Brain pericyte (primary cell): ENCODE data around the gene HELZ2.

Source experiments
- DNase-seq: peaks from one replicate; pipeline ENCODE4 v3.0.0-alpha.2; 2012; ENCODE audit warnings: low read depth, low spot score

The HELZ2 gene

DNA sequence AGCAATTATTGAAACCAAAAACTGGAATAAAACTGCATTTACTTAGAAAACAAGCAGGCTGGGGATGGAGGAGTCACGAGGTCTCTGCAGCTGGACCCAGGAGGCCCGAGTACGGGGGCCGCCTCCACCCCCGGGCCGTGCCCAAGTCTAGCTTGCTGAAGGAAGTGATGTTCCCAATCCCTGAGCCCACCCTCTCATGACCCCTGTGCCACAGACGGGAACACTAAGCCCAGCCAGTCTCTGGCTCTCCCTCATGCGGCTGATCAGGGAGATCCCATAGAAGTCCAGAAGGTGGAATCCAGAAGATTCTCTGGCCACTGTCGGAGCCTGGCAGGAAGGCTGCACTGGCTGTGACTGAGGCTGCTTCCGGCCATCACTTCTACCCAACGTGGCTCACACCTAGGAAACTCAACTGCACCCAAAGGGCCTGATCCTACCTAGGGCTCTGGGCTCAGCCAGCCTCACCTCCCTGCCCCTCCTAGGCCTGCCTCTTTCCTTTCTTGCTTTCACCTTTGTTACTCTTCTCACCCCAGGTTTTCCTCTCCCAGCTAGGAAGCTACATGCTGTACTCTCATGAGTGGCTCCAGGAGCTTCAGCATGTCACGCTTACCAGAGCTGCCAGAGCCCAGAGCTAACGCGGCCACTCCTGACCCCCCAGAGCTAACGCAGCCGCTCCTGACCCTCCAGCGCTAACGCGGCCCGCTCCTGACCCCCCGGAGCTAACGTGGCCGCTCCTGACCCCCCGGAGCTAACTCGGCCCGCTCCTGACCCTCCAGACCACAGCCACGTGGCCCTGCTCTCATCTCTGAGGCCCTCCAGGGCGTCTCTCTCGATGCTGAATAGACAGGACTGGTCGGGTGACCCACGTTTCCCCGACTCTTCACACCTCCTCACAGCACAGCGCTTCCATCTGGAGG is 24.7 kb upstream of the HELZ2 start:
- DNase-seq = no peak

DNA sequence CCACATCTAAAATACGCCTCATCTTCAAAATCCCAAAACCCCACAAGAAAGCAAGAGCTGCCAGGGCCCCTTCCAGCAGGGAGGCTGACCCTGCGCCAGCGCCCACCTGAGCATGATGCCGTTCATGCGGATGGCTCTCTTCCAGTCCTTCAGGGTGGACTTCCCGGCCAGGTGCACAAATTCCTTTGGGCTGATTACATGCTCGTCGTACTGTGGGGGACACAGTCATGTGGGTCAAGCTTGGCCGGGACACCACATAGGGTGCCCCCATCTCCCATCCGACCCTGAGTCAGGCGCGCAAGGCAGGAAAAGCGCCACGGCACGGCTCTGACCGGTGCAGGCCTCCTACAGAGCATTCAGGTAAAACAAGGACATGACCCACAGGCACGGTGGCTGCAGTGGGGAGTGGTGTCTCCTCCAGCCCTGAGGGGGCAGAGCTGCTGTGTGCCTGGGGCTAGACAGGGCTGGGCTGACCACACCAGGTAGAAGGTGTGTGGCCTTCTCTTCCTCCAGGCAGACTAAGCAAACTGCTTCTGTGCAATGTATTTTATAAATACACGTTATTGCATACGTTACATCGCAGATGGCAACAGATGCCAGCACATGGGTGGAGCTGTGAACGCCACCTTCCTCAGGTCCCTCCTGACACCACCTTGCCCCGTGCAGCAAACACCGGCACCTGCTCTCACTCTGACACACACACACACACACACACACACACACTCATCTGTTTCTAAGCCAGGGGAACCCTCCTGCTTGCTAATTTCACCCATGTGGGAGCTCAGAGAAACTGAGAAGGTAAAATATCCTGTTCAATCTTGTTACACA is 23.8 kb upstream of the HELZ2 start:
- no peak for DNase-seq

DNA sequence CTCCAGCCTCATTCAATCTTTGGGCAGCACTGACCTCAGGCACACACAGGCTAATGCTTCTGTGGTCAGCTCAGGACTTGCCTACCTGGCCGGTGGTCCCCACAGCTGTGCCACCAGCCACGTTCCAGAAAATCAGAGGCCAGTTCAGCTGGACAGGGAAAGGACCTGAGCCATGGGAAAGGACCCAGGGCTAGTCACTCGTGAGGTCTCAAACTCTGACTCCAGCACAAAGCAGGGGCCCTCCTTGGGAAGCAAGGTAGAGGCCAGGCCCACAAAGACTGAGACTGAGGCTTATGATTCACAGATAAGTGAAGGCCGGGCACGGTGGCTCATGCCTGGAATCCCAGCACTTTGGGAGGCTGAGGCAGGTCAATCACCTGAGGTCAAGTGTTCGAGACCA is 22.4 kb upstream of the HELZ2 start:
- DNase-seq = no peak

DNA sequence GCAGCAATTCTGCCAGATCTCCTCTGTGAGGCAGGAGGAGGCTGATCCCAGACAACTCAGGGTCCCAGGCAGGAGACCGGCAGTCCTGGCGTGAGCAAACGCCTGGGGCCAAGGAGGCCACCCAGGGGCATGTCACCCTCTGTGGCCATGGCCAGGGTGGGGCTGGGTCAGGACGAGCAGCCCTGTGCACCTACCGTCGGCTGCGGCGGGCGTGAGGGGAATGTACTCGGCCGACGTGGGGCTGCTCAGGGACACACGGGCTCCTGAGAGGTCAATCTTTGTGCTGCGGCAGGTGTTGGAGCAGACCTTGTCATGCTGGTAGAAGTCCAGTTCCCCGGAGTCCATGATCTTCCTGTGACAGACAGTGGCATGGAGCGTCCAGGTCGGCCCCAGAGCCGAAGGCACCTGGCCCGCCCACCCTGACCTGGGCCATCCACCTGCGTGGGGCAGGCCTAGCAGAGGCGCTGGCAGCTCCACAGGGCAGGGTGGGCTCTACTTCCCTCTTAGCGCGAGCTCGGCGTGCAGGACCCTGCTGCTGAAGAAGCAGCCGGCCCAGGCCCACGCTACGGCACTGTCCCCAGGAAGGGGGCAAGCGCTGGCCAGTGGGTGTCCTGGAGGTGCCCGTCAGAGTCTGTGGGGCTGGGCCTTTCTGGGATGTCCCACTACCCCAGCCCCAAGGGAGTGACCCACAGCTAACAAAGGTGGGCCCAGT is 21.5 kb upstream of the HELZ2 start:
- no peak for DNase-seq

DNA sequence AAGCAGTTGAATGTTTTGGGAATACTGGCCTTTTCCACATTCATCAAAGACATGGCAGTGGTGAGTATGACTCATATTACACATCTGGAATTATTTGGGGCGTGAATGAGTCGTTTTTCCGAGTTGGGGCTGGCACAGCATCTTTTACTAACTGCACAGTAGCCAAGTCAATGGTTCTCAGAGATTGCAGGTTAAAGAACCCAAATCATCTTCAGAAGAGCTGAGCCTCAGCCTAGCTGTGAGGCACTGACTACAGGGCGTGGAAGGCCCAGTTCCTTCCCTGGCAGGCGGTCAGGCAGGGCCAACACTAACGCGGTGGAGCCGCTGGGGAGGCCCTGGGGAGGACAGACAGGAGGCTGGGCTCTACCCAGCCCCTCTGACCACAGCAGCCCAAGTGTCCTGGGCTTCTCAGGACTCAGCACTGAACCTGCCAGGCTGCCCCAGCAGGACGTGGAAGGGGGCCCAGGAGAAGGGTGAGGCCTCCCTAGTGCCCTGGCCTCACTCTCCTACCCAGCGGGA is 20.1 kb upstream of the HELZ2 start:
- peak; percentile 46 for DNase-seq

DNA sequence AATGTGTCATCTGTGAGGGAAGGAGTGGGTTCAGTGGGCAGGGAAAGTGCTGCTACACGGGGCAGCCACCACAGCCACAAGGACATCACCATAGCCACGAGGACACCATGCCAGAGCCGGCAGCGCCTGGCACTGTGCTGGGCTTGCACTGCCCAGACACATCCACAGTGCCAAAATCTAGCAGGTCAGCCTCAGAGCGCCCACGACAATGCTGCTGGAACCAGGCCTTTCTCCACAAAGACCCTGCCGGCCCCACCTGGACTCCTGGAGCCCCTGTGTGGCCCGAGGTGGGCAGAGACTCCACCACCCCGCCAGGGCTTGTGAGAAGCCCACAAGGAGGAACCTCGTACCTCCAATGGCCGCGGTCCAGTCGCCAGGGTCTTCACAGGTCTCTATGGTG is 18.6 kb upstream of the HELZ2 start:
- DNase-seq = no peak

DNA sequence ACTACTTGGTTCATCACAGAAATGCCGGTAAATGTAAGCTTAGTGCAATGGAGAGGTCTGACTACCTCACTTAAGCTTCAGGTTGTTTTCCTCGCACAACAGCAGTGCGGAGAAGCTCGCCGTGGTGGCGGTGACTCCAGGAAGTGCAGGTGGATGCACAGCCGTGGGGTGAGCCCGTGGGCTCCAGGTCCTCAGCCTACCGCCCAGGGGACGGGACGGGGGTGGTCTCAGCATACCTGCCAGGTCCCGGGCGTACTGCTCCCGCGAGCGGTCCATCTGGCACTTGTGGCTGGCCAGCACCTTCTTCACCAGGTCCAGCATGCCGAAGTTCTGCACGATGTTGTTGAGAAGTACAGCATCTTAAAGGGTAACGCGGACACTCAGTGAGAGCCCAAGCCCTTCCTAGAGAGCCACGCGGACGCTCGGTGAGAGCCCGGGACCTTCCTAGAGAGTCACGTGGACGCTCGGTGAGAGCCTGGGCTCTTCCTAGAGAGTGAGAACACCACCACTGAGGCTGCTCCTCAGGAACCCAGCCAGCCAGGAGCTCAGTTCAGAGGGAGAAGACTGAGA is 17.8 kb upstream of the HELZ2 start:
- DNase-seq = no peak

DNA sequence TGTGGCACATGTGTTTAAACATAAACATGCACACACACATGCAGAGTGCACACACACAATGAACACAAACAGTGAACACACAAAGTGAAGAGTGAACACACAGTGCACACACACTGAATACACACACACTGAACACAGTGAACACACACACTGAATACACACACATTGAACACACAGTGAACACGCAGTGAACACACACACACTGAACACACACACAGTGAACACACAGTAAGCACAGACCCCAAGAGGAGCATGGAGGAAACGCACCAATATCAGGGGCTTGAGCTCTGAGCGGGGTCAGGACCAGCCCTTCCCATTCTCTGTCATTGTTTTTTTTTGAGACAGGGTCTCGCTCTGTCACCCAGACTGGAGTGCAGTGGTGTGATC is 17.1 kb upstream of the HELZ2 start:
- DNase-seq = no peak

DNA sequence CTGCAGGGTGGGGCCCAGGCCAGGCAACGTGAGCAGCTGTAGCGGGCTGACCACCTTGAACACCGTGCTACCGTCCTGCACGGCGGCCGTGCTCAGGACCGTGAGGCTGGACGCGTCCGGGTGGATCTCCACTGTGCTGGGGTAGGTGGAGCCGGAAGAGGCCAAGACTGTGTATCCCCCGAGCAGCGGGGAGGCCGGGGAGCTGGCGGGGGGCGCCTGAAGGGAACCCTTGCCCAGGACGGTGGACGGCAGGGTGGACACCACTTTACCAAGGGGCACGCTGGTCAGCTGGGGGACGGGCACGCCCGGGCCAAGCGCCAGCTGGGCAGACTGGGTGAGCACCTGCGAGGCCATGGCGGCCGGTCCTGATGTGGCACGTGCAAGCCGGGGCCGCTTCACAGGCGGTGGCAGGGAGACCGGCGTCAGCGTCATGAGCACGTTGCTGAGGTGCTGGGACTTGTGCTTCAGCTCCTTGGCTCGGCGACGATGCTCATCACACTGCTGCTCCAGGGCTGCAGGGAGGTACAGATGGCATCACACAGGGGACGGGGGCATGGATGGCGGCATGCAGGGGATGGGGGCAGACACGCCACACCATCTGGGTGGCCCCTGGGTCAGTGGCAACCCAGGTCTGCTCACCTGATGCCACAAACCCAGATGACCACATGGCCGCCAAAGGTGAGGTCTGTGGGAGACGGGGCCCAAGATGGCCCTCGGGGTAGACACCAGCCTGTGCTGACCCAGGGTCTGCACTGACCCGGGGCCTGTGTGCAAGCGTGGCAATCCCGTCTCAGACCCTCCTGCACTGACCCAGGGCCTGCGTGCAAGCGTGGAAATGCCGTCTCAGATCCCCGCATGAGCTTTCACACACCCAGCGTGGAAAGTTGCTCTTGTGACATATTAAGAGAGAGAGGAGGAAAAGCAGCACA is 16.4 kb upstream of the HELZ2 start:
- no peak for DNase-seq

DNA sequence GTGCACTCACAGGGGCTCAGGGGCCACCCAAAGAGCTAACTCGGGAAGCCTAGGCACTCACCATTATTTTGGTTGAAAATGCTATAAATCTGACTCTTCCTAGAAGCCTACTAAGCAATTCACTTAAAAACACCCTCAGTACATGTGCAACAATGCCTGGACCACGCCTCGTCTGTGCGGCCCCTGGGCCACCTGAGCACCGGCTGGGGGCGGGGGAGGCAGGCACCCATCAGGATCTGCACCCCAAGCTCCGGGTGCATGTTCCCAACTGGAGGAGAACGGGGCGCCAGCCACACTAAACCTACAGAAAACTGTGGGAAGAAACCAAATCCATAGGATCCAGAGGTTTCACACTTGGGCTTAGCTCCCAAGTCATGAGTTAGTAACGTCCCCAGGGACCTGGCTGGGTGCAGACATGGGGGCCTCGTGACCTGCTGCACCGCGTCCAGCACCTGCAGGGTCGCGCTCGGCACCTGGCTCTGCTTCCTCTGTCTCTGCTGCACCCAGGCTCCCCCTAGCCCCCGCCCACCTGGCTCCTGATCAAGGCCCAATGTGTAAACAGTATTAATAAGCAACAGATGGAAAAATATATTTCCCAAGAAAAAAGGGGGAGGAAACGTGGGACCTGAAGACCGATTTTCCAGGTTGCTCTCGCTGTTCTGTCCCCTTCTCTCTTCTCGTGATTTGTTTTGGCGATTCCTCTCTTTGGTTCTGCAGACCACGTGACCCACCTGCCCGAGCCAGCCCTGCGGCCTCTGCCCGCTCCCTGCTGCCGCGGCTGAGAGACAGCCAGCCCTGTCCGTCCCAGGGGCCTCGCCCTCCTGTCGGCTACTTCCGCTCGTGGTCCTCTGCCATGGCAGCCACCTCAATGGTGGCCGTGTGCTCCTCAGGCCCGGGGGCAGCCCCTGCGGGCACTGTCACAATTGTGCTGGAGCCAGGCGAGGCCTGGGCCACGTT is 15.5 kb upstream of the HELZ2 start:
- DNase-seq = no peak

DNA sequence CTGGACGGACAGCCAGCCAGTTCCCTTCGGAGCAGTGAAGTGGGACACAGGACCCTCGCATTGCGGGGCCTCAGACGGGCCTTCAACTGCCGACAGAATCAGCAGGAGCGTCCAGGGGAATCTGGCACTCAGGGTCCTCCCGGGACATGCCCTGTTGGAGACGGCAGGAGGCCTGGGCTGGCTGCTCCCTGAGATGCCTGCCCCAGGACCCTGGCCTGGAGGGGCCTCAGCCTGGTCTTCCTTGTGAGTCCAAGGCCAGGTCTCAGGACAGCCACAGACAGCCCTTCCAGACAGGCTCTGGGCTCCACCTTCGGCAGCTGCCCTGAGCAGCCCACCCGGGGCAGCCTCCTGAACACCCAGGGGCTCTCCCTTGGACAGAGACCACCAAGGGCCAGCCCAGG is 14.6 kb upstream of the HELZ2 start:
- DNase-seq = no peak

DNA sequence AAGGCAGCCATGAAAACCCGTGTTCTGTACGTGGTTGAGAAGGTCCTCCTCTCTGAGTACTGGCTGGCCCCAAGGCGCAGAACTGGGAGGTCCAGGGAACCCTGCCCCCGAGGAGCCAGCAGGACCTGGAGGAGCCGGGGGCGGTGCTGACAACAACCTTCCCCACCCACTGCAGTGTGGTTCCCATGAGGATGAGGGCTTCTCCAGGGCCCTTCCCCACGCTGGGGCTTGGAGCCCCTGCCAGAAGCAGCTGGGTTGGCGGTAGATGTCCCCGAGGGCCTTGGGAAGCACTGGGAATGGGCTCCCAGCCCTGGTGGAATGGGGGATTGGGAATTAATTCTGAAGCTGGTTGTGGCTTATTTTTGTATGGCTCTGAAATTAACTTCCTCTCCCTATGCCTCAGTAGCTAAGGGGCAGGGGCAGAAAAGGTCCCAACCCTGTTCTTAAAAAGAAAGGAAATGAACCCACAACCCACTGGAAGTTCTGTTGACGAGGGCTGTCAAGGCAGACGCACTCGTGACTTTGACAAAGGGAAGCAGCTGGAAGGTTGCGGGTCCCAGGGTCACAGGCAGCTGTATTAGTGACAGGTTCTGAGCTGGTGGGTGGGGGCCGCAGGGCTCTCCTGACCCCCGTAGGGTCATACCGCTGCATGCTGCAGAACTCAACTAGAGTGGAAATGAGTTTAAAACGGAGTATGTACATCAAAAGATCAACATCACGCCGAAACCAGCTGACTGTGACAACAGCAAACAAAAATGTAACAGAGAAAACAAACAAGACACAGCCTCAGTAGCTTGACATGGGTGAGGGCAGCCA is 13.9 kb upstream of the HELZ2 start:
- no peak for DNase-seq

DNA sequence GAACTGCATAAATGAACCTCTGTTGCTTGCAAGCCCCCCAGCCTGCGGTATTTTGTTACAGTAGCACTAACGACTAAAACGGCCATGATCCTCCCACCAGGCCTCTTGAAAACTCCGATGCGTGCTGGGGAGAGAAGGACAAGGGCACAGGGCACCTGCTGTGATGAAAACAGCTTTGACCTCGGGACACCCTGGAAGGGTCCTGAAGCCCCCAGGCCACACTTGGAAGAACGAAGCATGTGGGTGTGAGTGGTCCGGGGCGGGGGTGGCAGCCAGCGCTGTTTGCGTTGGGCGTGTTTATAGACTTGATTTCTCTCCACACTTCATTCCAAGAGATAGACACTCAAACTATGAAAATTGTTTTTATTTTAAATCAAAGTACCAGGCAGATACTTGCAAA is 13.2 kb upstream of the HELZ2 start:
- no peak for DNase-seq

DNA sequence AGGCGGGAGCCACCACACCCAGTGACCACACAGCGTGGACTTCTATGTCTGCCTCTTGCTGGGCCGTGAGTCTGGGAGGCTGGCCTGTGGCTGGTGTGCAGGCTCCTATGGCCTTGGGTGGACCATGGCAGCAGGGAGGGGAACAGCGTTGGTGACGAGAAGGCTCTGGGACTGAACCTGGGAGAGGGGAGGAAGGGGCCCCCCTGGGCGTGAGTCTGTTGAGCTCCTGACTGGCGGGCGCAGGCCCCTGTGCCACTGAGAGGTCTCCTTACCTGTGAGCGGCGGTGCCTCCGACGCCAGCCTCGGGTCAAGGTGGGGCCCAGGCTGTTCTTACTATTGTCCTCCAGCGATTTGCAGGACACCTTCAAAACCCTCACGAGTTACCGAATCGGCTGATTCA is 12.8 kb upstream of the HELZ2 start:
- no peak for DNase-seq

DNA sequence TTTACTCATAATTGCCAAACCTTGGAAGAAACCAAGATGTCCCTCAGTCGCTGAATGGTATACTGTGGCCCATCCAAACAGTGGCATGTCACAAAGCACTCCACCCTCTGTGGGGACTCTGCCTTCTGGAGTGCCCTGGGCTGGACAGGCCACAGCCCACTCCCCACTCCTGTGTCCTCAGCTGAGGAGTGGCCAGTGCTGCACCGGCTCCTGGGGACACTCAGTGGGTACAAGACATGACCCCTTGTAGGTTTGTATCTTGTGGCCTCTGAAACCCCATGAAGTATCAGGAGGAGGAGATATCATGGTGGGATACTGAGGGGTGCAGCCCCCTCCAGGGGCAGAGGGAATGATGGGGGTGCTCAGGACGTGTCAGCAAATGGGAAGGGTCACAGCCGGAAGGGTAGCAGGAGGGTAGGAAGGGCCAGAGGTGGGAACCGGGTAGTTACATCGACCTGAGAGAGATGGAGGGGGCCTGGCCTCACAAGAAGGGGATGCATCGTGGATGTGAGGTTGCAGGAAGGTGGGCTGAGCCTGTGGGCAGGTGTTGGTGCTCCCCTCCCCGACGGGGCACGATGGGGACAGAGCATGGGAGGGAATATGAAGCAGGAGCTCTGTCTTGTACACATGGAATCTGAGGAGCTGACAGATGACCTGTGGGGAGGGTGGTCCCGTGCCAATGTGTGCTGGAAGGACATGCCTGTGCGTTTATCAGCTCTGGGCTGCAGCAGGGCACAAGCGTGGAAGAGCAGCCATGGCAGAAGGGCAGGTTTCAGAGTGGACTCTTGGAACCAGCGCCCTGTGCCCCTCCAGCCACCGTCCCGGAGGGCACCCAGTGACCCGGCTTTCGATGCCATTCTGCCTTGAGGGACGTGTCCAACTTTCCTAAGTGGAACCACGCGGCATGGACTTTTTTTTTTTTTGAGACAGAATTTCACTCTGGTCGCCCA is 11.9 kb upstream of the HELZ2 start:
- no peak for DNase-seq

DNA sequence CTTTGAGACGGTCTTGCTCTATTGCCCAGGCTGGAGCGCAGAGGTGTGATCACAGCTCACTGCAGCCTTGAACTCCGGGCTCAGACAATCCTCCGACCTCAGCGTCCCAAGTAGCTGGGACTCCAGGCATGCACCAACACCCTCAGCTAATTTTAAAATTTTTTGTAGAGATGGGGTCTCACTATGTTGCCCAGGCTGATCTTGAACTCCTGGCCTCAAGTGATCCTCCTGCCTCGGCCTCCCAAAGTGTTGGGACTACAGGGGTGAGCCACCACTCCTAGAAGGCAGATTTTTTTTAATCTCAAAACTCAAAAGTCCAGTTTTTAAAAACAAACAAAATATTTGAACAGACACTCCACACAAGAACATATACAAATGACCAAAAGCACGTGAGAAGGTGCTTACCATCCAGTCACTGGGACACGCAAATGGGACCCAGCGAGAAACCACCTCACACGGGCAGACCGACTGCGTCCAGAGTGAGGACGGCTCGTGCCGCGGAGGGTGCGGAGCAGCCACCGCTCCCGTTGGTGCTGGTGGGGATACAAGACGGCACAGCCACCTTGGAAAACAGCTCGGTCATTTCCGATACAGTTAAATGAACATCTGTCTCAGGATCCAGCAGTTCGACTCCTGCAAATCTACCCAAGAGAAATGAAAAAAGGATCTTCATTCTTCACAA is 8.5 kb upstream of the HELZ2 start:
- DNase-seq = no peak
